ENCODE measurements around the gene MAPKBP1. TPM values are rescaled to one million over a fixed set of nuclear protein-coding genes. Genes with fewer than 3 reads are reported as not detected.

MAPKBP1 gene
- total RNA-seq, 1 donor from 2014 or later = 27.6 TPM

DNA sequence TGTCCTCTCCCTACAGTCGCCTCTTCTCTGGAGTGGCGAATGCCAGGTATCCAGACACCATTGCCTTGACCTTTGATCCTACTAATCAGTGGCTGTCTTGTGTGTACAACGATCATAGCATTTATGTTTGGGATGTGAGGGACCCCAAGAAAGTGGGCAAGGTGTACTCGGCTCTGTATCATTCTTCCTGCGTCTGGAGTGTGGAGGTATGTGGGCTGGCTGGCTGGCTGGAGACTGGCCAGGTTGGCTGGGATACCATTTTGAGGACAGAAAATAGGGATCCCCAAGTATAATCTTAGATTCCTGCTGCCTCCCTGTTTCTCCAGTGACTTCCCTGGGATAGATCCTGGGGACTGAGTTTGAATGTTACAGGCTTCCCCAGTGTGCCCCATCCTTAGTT lies 40.2 kb downstream of the MAPKBP1 start:
- Histone ChIP-seq H3K4me3 (no peak overlapping the region), H3K4me1 (no peaks in the 10 kb centered on the region), H3K36me3 (peaks cover 45 to 72% of the 10 kb centered on the region in 2 donors), H3K27me3 (no peaks in the 10 kb centered on the region), H3K9me3 (no peaks in the 10 kb centered on the region), H3K27ac (no peak overlapping the region)
- intact Hi-C loops (cut with DNase I) = no loop called here
- DNase-seq (ENCODE audit: low spot score in 2 of 2) = no peak
- TF ChIP-seq, protein P1, sequence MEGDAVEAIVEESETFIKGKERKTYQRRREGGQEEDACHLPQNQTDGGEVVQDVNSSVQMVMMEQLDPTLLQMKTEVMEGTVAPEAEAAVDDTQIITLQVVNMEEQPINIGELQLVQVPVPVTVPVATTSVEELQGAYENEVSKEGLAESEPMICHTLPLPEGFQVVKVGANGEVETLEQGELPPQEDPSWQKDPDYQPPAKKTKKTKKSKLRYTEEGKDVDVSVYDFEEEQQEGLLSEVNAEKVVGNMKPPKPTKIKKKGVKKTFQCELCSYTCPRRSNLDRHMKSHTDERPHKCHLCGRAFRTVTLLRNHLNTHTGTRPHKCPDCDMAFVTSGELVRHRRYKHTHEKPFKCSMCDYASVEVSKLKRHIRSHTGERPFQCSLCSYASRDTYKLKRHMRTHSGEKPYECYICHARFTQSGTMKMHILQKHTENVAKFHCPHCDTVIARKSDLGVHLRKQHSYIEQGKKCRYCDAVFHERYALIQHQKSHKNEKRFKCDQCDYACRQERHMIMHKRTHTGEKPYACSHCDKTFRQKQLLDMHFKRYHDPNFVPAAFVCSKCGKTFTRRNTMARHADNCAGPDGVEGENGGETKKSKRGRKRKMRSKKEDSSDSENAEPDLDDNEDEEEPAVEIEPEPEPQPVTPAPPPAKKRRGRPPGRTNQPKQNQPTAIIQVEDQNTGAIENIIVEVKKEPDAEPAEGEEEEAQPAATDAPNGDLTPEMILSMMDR (IDR thresholded peaks at IDR 0.05) = no peak

DNA sequence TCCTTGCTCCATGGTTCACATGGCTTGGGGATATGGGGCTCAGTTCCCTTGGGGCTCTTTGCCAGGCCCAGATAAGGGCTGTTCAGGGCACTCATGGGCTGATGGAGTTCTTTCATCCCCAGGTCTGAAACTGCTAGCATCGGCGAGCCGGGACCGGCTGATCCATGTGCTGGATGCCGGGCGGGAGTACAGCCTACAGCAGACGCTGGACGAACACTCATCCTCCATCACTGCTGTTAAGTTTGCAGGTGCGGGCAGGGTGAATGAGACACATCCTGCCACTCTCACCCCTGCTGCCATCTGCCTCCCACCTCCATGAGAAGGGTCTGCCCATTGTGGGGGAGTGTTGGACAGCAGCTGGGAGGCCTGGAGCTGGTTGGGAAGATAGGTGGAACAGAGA lies 42.5 kb downstream of the MAPKBP1 start:
- intact Hi-C loops (cut with DNase I) = no loop called here
- DNase-seq (ENCODE audit: low spot score in 2 of 2) = no peak
- Histone ChIP-seq H3K4me1 (no peaks in the 10 kb centered on the region), H3K4me3 (no peak overlapping the region), H3K27me3 (no peaks in the 10 kb centered on the region), H3K9me3 (no peaks in the 10 kb centered on the region), H3K27ac (no peak overlapping the region), H3K36me3 (peaks cover 49 to 93% of the 10 kb centered on the region in 2 donors)
- TF ChIP-seq, protein P1 (IDR thresholded peaks at IDR 0.05) = no peak

DNA sequence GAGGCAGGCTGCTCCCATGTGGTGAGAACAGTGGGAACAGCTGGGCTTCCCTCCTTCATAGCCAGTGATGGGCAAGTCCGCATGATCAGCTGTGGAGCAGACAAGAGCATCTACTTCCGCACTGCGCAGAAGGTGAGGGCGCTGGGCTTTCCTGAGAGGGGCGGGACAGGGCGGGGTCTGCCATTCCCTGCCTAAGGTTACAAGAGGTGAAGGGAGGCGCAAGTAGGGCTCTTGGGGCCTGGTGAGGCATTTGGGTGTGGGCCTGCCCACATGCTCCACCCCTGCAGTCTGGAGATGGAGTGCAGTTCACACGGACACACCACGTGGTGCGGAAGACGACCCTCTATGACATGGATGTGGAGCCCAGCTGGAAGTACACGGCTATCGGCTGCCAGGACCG lies 43.0 kb downstream of the MAPKBP1 start:
- no peaks in the 10 kb centered on the region for H3K4me1 ChIP-seq
- no peak overlapping the region for H3K27ac ChIP-seq
- H3K36me3 ChIP-seq = peaks cover 50 to 94% of the 10 kb centered on the region in 2 donors
- H3K4me3 ChIP-seq = no peak overlapping the region
- intact Hi-C loops (cut with DNase I) = no loop called here
- TF ChIP-seq, protein P1 (IDR thresholded peaks at IDR 0.05) = no peak
- no peaks in the 10 kb centered on the region for H3K27me3 ChIP-seq
- no peak for DNase-seq (ENCODE audit: low spot score in 2 of 2)
- no peaks in the 10 kb centered on the region for H3K9me3 ChIP-seq

DNA sequence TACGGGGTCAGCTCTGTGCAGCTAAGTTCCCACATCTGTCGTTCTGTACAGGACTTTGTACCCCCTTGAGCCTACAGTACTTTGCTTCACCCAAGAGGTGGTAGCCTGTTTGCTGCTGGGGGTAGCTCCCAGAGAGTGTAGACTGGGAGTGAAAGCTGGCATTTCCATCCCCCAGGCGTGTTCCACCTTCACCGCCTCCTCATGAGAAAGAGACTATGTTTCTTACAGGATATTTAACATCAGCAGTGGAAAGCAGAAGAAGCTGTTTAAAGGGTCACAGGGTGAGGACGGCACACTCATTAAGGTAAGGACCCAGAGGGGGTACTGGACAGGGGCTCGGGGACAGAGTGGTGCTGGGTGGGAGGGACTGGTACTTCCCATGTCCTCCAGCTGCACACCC lies 43.5 kb downstream of the MAPKBP1 start:
- H3K4me3 ChIP-seq = no peak overlapping the region
- TF ChIP-seq, protein P1 (IDR thresholded peaks at IDR 0.05) = no peak
- intact Hi-C loops (cut with DNase I) = no loop called here
- no peaks in the 10 kb centered on the region for H3K27me3 ChIP-seq
- no peak overlapping the region for H3K27ac ChIP-seq
- DNase-seq (ENCODE audit: low spot score in 2 of 2) = no peak
- H3K9me3 ChIP-seq = no peaks in the 10 kb centered on the region
- no peaks in the 10 kb centered on the region for H3K4me1 ChIP-seq
- peaks cover 50 to 94% of the 10 kb centered on the region in 2 donors for H3K36me3 ChIP-seq

DNA sequence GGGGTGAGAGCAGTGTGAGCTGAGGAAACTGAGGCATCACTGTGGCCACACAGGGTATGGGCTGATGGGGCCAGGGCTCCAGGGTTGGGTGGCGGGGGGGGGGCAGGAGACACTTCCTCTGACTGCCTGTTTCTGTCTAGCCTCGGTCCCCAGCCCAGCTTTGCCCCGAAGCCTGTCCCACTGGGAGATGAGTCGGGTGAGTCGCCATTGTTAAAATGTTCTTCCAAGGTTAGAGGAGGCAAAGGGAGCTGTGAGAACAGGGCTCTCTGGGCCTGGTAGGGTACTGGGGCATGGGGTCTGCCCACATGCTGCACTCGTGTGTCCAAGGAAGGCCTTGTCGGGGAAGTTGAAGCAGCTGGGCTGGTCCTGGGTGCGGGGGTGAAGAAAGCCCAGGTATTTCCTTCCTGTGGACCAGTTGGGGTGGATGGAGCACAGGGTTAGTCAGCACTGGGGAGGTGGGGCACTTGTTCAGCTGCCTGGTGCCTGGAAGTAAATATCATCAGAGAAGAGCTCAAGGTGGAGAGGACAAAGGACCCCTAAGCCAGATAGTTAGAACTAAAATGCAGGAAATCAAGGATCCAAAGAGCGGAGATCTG lies 45.3 kb downstream of the MAPKBP1 start:
- intact Hi-C loops (cut with DNase I) = loop anchor here (10.0 kb wide), 1 partner anchor 265 kb away; the partner anchor contains the start of gene TYRO3
- Histone ChIP-seq H3K4me1 (no peaks in the 10 kb centered on the region), H3K9me3 (no peaks in the 10 kb centered on the region), H3K27me3 (no peaks in the 10 kb centered on the region), H3K36me3 (peaks cover 59 to 95% of the 10 kb centered on the region in 2 donors), H3K4me3 (no peak overlapping the region), H3K27ac (no peak overlapping the region)
- DNase-seq (ENCODE audit: low spot score in 2 of 2) = no peak
- TF ChIP-seq, protein P1 (IDR thresholded peaks at IDR 0.05) = no peak

All from ascending aorta (tissue), 2 donors.